ENCODE measurements around the gene GBP1.

GRCh38 chr1:89037186-89037585 is 27.8 kb downstream of the GBP1 start:
- TF ChIP-seq CTCF (IDR thresholded peaks at IDR 0.05; ENCODE audit: poor library complexity, severe bottlenecking) (no peak), TAF1 (IDR thresholded peaks at IDR 0.05; ENCODE audit: low read depth) (no peak)
